Fibroblast of upper back skin (primary cell): ENCODE data around the gene GABBR2.
"Not testable (repeated sequence)": the region's sequence is repeated elsewhere in the genome, so short reads cannot be mapped to it uniquely, and the experiment has no call there.

Experiments used
- DNase-seq: peaks from one replicate; pipeline ENCODE4 v3.0.0-alpha.2; 2013

GABBR2 gene

GRCh38 chr9:98684816-98685215 is 23.9 kb downstream of the GABBR2 start:
- not testable (repeated sequence) for DNase-seq

GRCh38 chr9:98678244-98678842 is 30.4 kb downstream of the GABBR2 start:
- no peak for DNase-seq

- no peak for DNase-seq
Measured at GRCh38 chr9:98673681-98674080, 35.1 kb downstream of the GABBR2 start.

- DNase-seq, result no peak
Measured at GRCh38 chr9:98667005-98667640, 41.6 kb downstream of the GABBR2 start.

GRCh38 chr9:98665501-98665900 is 43.2 kb downstream of the GABBR2 start:
- no peak for DNase-seq

- no peak for DNase-seq
Measured at GRCh38 chr9:98660541-98660940, 48.2 kb downstream of the GABBR2 start.

- peak; percentile 51 for DNase-seq
Measured at GRCh38 chr9:98658951-98659351, 49.8 kb downstream of the GABBR2 start.

GRCh38 chr9:98657897-98658296 is 50.8 kb downstream of the GABBR2 start:
- DNase-seq, result peak; percentile 37

- DNase-seq, result no peak
Measured at GRCh38 chr9:98656511-98656910, 52.2 kb downstream of the GABBR2 start.

GRCh38 chr9:98655428-98655827 is 53.3 kb downstream of the GABBR2 start:
- not testable (repeated sequence) for DNase-seq

GRCh38 chr9:98654247-98654646 is 54.5 kb downstream of the GABBR2 start:
- DNase-seq, result peak; percentile 78

GRCh38 chr9:98652741-98653140 is 56.0 kb downstream of the GABBR2 start:
- DNase-seq, result no peak

GRCh38 chr9:98652302-98652701 is 56.4 kb downstream of the GABBR2 start:
- DNase-seq, result no peak

- DNase-seq, result no peak
Measured at GRCh38 chr9:98647236-98647635, 61.5 kb downstream of the GABBR2 start.

- no peak for DNase-seq
Measured at GRCh38 chr9:98644011-98644410, 64.7 kb downstream of the GABBR2 start.

GRCh38 chr9:98642661-98643312 is 65.9 kb downstream of the GABBR2 start:
- no peak for DNase-seq

GRCh38 chr9:98641695-98642094 is 67.0 kb downstream of the GABBR2 start:
- no peak for DNase-seq

GRCh38 chr9:98640394-98640793 is 68.3 kb downstream of the GABBR2 start:
- no peak for DNase-seq

- DNase-seq, result no peak
Measured at GRCh38 chr9:98639133-98639532, 69.6 kb downstream of the GABBR2 start.

GRCh38 chr9:98637381-98637780 is 71.4 kb downstream of the GABBR2 start:
- DNase-seq, result no peak

GRCh38 chr9:98635374-98635773 is 73.4 kb downstream of the GABBR2 start:
- no peak for DNase-seq

- no peak for DNase-seq
Measured at GRCh38 chr9:98634685-98635336, 73.9 kb downstream of the GABBR2 start.

GRCh38 chr9:98632839-98633238 is 75.9 kb downstream of the GABBR2 start:
- DNase-seq, result no peak

- peak; percentile 20 for DNase-seq
Measured at GRCh38 chr9:98627296-98627695, 81.4 kb downstream of the GABBR2 start.
